H1 (cell line): ENCODE results near the gene C1orf115. TPM values are rescaled to one million over a fixed set of nuclear protein-coding genes. Genes with fewer than 3 reads are reported as not detected.

Experiments used
- CTCF ChIA-PET: fragments of 300-600 bp; sonication (Branson Sonifier 250); formaldehyde crosslinking; loops from one replicate; lab custom pipeline; 2021; ENCODE audit not compliant: partially characterized antibody; lab: Charles Lee
- POLR2A ChIA-PET: fragments of 300-600 bp; sonication (Branson Sonifier 250); formaldehyde crosslinking; loops from one replicate; lab custom pipeline; 2021; ENCODE audit warnings: inconsistent platforms; ENCODE audit not compliant: partially characterized antibody; lab: Charles Lee
- DNase-seq, 2 experiments: peaks; one replicate each; pipeline versions ENCODE4 v3.0.0 to v3.0.0-alpha.2; 2010 to 2022; ENCODE audit warnings: low spot score in 2 of 2, low read depth in 1 of 2, mixed read lengths in 1 of 2
- FAIRE-seq: peaks from 2 replicates; lab custom pipeline; 2011; peaks lifted over from hg19 to GRCh38; lab: Jason Lieb, UNC
- H2AFZ ChIP-seq: 2 replicates; pipeline ENCODE4 v1.8.1; 2012; ENCODE audit warnings: low read length, inconsistent platforms
- H2AK5ac ChIP-seq: 2 replicates; pipeline ENCODE4 v1.6.1; 2013; ENCODE audit warnings: low read depth, low read length
- H2BK120ac ChIP-seq: replicated peaks from 2 replicates; pipeline ENCODE3; 2013; ENCODE audit warnings: low read depth, low read length, inconsistent platforms
- H2BK12ac ChIP-seq: 2 replicates; pipeline ENCODE4 v1.6.1; 2013; ENCODE audit warnings: low read depth, low read length
- H2BK15ac ChIP-seq: 2 replicates; pipeline ENCODE4 v1.6.1; 2013; ENCODE audit warnings: low read length
- H2BK20ac ChIP-seq: 2 replicates; pipeline ENCODE4 v1.6.1; 2013; ENCODE audit warnings: low read length
- H2BK5ac ChIP-seq: 2 replicates; pipeline ENCODE4 v1.6.1; 2013; ENCODE audit warnings: low read depth, low read length
- H3K14ac ChIP-seq: 2 replicates; pipeline ENCODE4 v1.6.1; 2013; ENCODE audit warnings: inconsistent platforms; ENCODE audit not compliant: insufficient read length
- H3K18ac ChIP-seq: 2 replicates; pipeline ENCODE4 v1.6.1; 2013; ENCODE audit warnings: low read length; ENCODE audit errors: extremely low read depth
- H3K23ac ChIP-seq: 2 replicates; pipeline ENCODE4 v1.6.1; 2013; ENCODE audit warnings: inconsistent platforms; ENCODE audit not compliant: insufficient read length
- H3K23me2 ChIP-seq: 2 replicates; pipeline ENCODE4 v1.6.1; 2013; ENCODE audit warnings: low read depth, low read length
- H3K27ac ChIP-seq: 2 replicates; pipeline ENCODE4 v1.6.1; 2011; ENCODE audit warnings: low read depth, low read length, inconsistent platforms
- H3K27me3 ChIP-seq, 4 experiments: replicated peaks in 1 of 4; 1 replicate in 1 of 4; 2 replicates in 3 of 4; pipeline versions ENCODE4 v1.6.1 to v1.8.1; 2011 to 2013; ENCODE audit warnings: low read length in 3 of 4, mild to moderate bottlenecking in 3 of 4, inconsistent platforms in 2 of 4, mixed read lengths in 2 of 4, moderate library complexity in 1 of 4; ENCODE audit not compliant: control insufficient read depth in 3 of 4, insufficient read depth in 3 of 4; ENCODE audit errors: extremely low read depth in 1 of 4
- H3K36me3 ChIP-seq, 4 experiments: 2 replicates each; pipeline versions ENCODE4 v1.6.1 to v1.8.1; 2011 to 2013; ENCODE audit warnings: mild to moderate bottlenecking in 4 of 4, low read length in 3 of 4, moderate library complexity in 2 of 4, control low read depth in 1 of 4, inconsistent platforms in 1 of 4; ENCODE audit not compliant: insufficient read depth in 4 of 4, control insufficient read depth in 2 of 4
- H3K4ac ChIP-seq: replicated peaks from 2 replicates; pipeline ENCODE3; 2013; ENCODE audit warnings: low read length, low read depth, mixed read lengths, inconsistent platforms; ENCODE audit not compliant: insufficient read length
- H3K4me1 ChIP-seq, 4 experiments: replicated peaks in 1 of 4; 1 replicate in 1 of 4; 2 replicates in 3 of 4; pipeline versions ENCODE4 v1.6.1 to v1.8.1; 2011 to 2013; ENCODE audit warnings: low read length in 3 of 4, inconsistent platforms in 2 of 4, mixed read lengths in 1 of 4; ENCODE audit not compliant: insufficient read depth in 4 of 4, control insufficient read depth in 3 of 4
- H3K4me2 ChIP-seq, 2 experiments: 2 replicates each; pipeline versions ENCODE4 v1.6.1 to v1.8.1; 2011 to 2013; ENCODE audit warnings: low read depth in 2 of 2, low read length in 2 of 2, control low read depth in 1 of 2, inconsistent platforms in 1 of 2, mild to moderate bottlenecking in 1 of 2; ENCODE audit not compliant: insufficient read depth in 1 of 2
- H3K4me3 ChIP-seq, 4 experiments: fragments of 200-600, 300-600 bp in 1 of 4; sonication (generic), shearing (Covaris generic), sonication (Bioruptor Twin) in 1 of 4; 2 replicates each; pipeline versions ENCODE4 v1.5.1 to v1.8.1; 2011 to 2016; ENCODE audit warnings: low read length in 4 of 4, low read depth in 3 of 4, control low read depth in 2 of 4, inconsistent platforms in 2 of 4, mild to moderate bottlenecking in 2 of 4, mixed read lengths in 1 of 4, moderate library complexity in 1 of 4; ENCODE audit not compliant: insufficient read depth in 2 of 4; ENCODE audit errors: extremely low read depth in 1 of 4
- H3K56ac ChIP-seq: replicated peaks from 2 replicates; pipeline ENCODE3; 2013; ENCODE audit warnings: low read depth, mild to moderate bottlenecking, mixed read lengths, low read length, inconsistent platforms; ENCODE audit not compliant: insufficient read length
- H3K79me1 ChIP-seq: 2 replicates; pipeline ENCODE4 v1.6.1; 2013; ENCODE audit warnings: low read depth, low read length, control low read depth
- H3K79me2 ChIP-seq, 2 experiments: 2 replicates each; pipeline versions ENCODE4 v1.6.1 to v1.8.1; 2012 to 2013; ENCODE audit warnings: low read length in 2 of 2, mild to moderate bottlenecking in 2 of 2, inconsistent platforms in 1 of 2; ENCODE audit not compliant: insufficient read depth in 2 of 2, control insufficient read depth in 1 of 2
- H3K9ac ChIP-seq, 4 experiments: replicated peaks in 1 of 4; 1 replicate in 1 of 4; 2 replicates in 3 of 4; pipeline versions ENCODE4 v1.6.1 to v1.8.1; 2011 to 2013; ENCODE audit warnings: low read depth in 3 of 4, low read length in 3 of 4, control low read depth in 2 of 4, mild to moderate bottlenecking in 2 of 4, moderate library complexity in 2 of 4, inconsistent platforms in 1 of 4; ENCODE audit errors: extremely low read depth in 1 of 4
- H3K9me3 ChIP-seq, 2 experiments: 2 replicates each; pipeline versions ENCODE4 v1.6.1 to v1.8.1; 2012 to 2013; ENCODE audit warnings: mild to moderate bottlenecking in 2 of 2, moderate library complexity in 2 of 2, control low read depth in 1 of 2, inconsistent platforms in 1 of 2, low read depth in 1 of 2, low read length in 1 of 2, mixed read lengths in 1 of 2; ENCODE audit not compliant: insufficient read depth in 2 of 2
- H4K20me1 ChIP-seq, 2 experiments: replicated peaks in 1 of 2; 2 replicates each; pipeline versions ENCODE3 to v1.8.1; 2011 to 2013; ENCODE audit warnings: inconsistent platforms in 2 of 2, low read length in 2 of 2, mild to moderate bottlenecking in 1 of 2; ENCODE audit not compliant: insufficient read depth in 2 of 2, control insufficient read depth in 1 of 2
- H4K5ac ChIP-seq: 2 replicates; pipeline ENCODE4 v1.6.1; 2013; ENCODE audit warnings: low read length, low read depth, mixed read lengths, inconsistent platforms; ENCODE audit not compliant: insufficient read length
- H4K8ac ChIP-seq: 2 replicates; pipeline ENCODE4 v1.8.0; 2013; ENCODE audit warnings: mild to moderate bottlenecking, moderate library complexity, low read length, inconsistent platforms; ENCODE audit not compliant: insufficient read depth; ENCODE audit errors: extremely low read depth
- H4K91ac ChIP-seq: replicated peaks from 2 replicates; pipeline ENCODE3; 2013; ENCODE audit warnings: low read length, mixed read lengths, inconsistent platforms; ENCODE audit not compliant: insufficient read length
- BRCA1 ChIP-seq: IDR thresholded peaks from 2 replicates; pipeline ENCODE4 v1.6.1; 2012; ENCODE audit warnings: low read depth, low read length, improper control_type of control experiment
- CBX5 ChIP-seq: fragments of 300-800, 300-1000 bp; sonication (generic); IDR thresholded peaks from 2 replicates; pipeline ENCODE4 v1.7.1; 2016; ENCODE audit warnings: antibody characterized with exemption, low read length, low read depth
- FOSL1 ChIP-seq: IDR thresholded peaks from 2 replicates; pipeline ENCODE4 v1.6.1; 2011; ENCODE audit warnings: mild to moderate bottlenecking, low read depth, low read length, moderate library complexity; ENCODE audit not compliant: insufficient read depth
- HDAC6 ChIP-seq: IDR thresholded peaks from one replicate; pipeline ENCODE4 v1.7.1; 2012; ENCODE audit warnings: low read depth, mild to moderate bottlenecking, inconsistent platforms, low read length, moderate library complexity
- POU5F1 ChIP-seq: IDR thresholded peaks from 2 replicates; pipeline ENCODE4 v1.6.1; 2011; ENCODE audit warnings: low read depth, mild to moderate bottlenecking, low read length, moderate library complexity
- RBBP5 ChIP-seq: IDR thresholded peaks from 2 replicates; pipeline ENCODE4 v1.7.1; 2012; ENCODE audit warnings: low read depth, mild to moderate bottlenecking, inconsistent platforms, low read length, moderate library complexity, borderline replicate concordance
- RNF2 ChIP-seq: fragments of 200-900, 300-1000 bp; sonication (generic); IDR thresholded peaks from 2 replicates; pipeline ENCODE4 v1.7.1; 2016; ENCODE audit warnings: borderline replicate concordance, low read depth, mild to moderate bottlenecking, antibody characterized with exemption, low read length; ENCODE audit not compliant: poor library complexity, severe bottlenecking; ENCODE audit errors: missing control alignments
- SIX5 ChIP-seq: IDR thresholded peaks from 2 replicates; pipeline ENCODE4 v1.6.1; 2011; ENCODE audit warnings: mild to moderate bottlenecking, low read depth, low read length
- SP2 ChIP-seq: IDR thresholded peaks from 2 replicates; pipeline ENCODE4 v1.6.1; 2012; ENCODE audit warnings: mild to moderate bottlenecking, low read length, inconsistent platforms
- TAF1 ChIP-seq: IDR thresholded peaks from 2 replicates; pipeline ENCODE4 v1.6.1; 2011; ENCODE audit warnings: mild to moderate bottlenecking, low read depth, low read length
- YY1 ChIP-seq: IDR thresholded peaks from 2 replicates; pipeline ENCODE4 v1.6.1; 2011; ENCODE audit warnings: low read depth, mild to moderate bottlenecking, low read length
- ZNF274 ChIP-seq: IDR thresholded peaks from 2 replicates; pipeline ENCODE4 v1.7.0; 2012; ENCODE audit warnings: low read length, borderline replicate concordance; ENCODE audit errors: extremely low read depth
- WGBS, 2 experiments: shearing (Covaris generic) in 1 of 2; methylation state at CpG; one replicate each; pipeline versions ENCODE4 v1.1.6 to v1.1.7; 2013 to 2015; ENCODE audit warnings: low lambda C conversion rate in 2 of 2, mixed read lengths in 2 of 2, inconsistent platforms in 1 of 2, low coverage in 1 of 2, missing lambda C conversion rate in 1 of 2; ENCODE audit not compliant: insufficient replicate concordance in 2 of 2, insufficient coverage in 1 of 2, insufficient read length in 1 of 2; ENCODE audit errors: extremely low coverage in 1 of 2, missing lambda C conversion rate in 1 of 2; 5-methylcytosine and 5-hydroxymethylcytosine counted together
- polyA plus RNA-seq, 7 experiments: library from polyadenylated mRNA; depleted of rRNA in 3 of 7; stranded (reverse) in 5 of 7; unstranded in 2 of 7; fragments of >200 nt in 5 of 7; fragments of 200-250 nt in 2 of 7; gene quantifications; 1 replicate in 5 of 7; 2 replicates in 1 of 7; 4 replicates in 1 of 7; pipeline versions ENCODE4 v1.2.1 to v1.2.3, GENCODE V29; 2011 to 2013; ENCODE audit warnings: missing spikeins in 2 of 7, mixed read lengths in 2 of 7
- total RNA-seq: library from RNA; stranded (reverse); fragmentation: NEBNext Ultra II Directional; extraction: Animal tissue kit (Norgen Biotek cat#: 25700); gene quantifications from 2 replicates; pipeline ENCODE4 v1.2.1, GENCODE V29; 2021
- TF ChIP-seq, protein P1 (sequence below): IDR thresholded peaks from 2 replicates; pipeline ENCODE4 v1.6.1; 2012; ENCODE audit warnings: low read length, inconsistent platforms

Gene C1orf115
- total and polyA plus RNA-seq, 2 of the 8 experiments (the other 6 are each of a cell fraction or from before 2014, with no cell fraction given): 3.5 to 5.6 TPM

DNA sequence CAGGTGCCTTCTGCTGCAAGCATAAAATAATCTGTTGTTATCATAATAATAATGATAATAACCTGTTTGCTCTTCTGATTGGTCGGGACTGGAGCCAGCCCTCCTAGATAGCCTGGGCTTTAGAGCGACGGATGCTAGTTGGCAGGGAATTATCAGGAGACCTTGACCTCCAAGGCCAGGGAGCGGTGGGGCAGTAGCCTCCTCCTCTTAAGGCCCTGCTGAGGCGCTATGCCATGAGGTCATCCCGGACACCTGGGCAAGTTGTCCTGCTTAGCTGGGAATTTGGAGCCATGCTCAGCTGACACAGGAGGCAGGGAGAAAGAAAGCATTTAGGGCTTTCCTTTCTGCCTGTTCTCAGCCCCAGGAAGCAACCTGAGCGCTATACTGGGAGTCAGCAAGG lies 15.6 kb downstream of the C1orf115 start:
- H3K4me2 ChIP-seq: no peak overlapping the region
- H2AFZ ChIP-seq: no peak overlapping the region
- 97% methylated on average over 7 of the region's 7 CpGs; no CpG with 5 or more reads in 1 of the 2 experiments for WGBS, 2 experiments
- H3K4ac ChIP-seq: no peak overlapping the region
- H4K5ac ChIP-seq: no peak overlapping the region
- H2BK120ac ChIP-seq: no peak overlapping the region
- no peak overlapping the region for H3K23ac ChIP-seq
- no peaks in the 10 kb centered on the region for H3K79me1 ChIP-seq
- H2BK20ac ChIP-seq: no peak overlapping the region
- no peaks in the 10 kb centered on the region for H4K20me1 ChIP-seq
- H2AK5ac ChIP-seq: no peak overlapping the region
- ChIA-PET POLR2A (interaction anchor here (1.7 kb wide), 1 partner anchor 14 kb away, joined by 3 read pairs; no protein-coding TSS in a partner anchor), CTCF (interaction anchor here (0.7 to 1.9 kb wide), 5 partner anchors 13 to 71 kb away, joined by 3 to 7 read pairs (median 3); no protein-coding TSS in a partner anchor)
- DNase-seq (no peak), FAIRE-seq (no peak)
- no peaks in the 10 kb centered on the region for H3K9me3 ChIP-seq
- H3K4me1 ChIP-seq: peaks cover 0 to 11% (median 4%) of the 10 kb centered on the region in 4 experiments; a peak in 4 of 7 replicates
- H2BK12ac ChIP-seq: peak overlapping the region; percentile 60; the same call in 1 of the 2 replicates
- no peaks in the 10 kb centered on the region for H3K79me2 ChIP-seq
- H3K14ac ChIP-seq: no peak overlapping the region
- no peak overlapping the region for H2BK15ac ChIP-seq
- no peaks in the 10 kb centered on the region for H3K23me2 ChIP-seq
- H4K8ac ChIP-seq: no peak overlapping the region
- H3K56ac ChIP-seq: no peak overlapping the region
- no peak overlapping the region for H4K91ac ChIP-seq
- no peak overlapping the region for H2BK5ac ChIP-seq
- no peaks in the 10 kb centered on the region for H3K27me3 ChIP-seq
- H3K9ac ChIP-seq: no peak overlapping the region
- H3K36me3 ChIP-seq: no peaks in the 10 kb centered on the region
- H3K18ac ChIP-seq: no peak overlapping the region
- H3K27ac ChIP-seq: no peak overlapping the region
- no peak overlapping the region for H3K4me3 ChIP-seq
- no peak for TF ChIP-seq RNF2
- TF ChIP-seq, protein P1, sequence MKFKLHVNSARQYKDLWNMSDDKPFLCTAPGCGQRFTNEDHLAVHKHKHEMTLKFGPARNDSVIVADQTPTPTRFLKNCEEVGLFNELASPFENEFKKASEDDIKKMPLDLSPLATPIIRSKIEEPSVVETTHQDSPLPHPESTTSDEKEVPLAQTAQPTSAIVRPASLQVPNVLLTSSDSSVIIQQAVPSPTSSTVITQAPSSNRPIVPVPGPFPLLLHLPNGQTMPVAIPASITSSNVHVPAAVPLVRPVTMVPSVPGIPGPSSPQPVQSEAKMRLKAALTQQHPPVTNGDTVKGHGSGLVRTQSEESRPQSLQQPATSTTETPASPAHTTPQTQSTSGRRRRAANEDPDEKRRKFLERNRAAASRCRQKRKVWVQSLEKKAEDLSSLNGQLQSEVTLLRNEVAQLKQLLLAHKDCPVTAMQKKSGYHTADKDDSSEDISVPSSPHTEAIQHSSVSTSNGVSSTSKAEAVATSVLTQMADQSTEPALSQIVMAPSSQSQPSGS: no peak
- TF ChIP-seq SP2: no peak
- no peak for TF ChIP-seq YY1
- TF ChIP-seq CBX5: no peak
- TF ChIP-seq RBBP5: no peak
- TF ChIP-seq HDAC6: no peak
- TF ChIP-seq SIX5: no peak
- no peak for TF ChIP-seq FOSL1
- no peak for TF ChIP-seq TAF1
- no peak for TF ChIP-seq POU5F1
- no peak for TF ChIP-seq ZNF274
- TF ChIP-seq BRCA1: no peak
